Measurements from ENCODE around the gene KDM7A. TPM values are rescaled to one million over a fixed set of nuclear protein-coding genes. Genes with fewer than 3 reads are reported as not detected.

KDM7A gene
- polyA plus RNA-seq, 1 of the 3 experiments (the other 2 are of a cell fraction): 0.94 TPM

DNA sequence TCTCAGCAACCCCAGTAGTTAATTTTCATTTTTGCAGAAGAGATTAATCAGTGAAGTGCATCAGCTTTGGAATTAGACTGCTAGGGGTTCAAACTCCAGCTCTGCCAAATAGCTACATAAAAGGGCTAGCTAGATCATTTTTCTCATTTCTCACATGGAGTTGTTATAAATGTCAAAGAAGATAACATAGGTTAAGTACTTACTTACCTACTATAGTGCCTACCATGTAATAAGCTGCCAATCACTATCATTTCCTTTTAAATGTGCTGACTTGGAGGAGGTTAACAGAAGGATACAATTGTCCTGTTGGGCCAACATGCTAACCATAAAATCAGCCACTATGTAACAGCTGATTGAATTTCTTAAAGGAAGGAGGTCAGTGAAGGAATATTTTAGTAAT lies 40.7 kb downstream of the KDM7A start (continued):
- TF ChIP-seq EP300 (IDR thresholded peaks at IDR 0.05; ENCODE audit: borderline replicate concordance in 1 of 2, low read depth in 1 of 2, low read length in 1 of 2): no peak
- TF ChIP-seq TAF1 (IDR thresholded peaks at IDR 0.05; ENCODE audit: borderline replicate concordance, low read depth, low read length): no peak
- TF ChIP-seq, protein P1, sequence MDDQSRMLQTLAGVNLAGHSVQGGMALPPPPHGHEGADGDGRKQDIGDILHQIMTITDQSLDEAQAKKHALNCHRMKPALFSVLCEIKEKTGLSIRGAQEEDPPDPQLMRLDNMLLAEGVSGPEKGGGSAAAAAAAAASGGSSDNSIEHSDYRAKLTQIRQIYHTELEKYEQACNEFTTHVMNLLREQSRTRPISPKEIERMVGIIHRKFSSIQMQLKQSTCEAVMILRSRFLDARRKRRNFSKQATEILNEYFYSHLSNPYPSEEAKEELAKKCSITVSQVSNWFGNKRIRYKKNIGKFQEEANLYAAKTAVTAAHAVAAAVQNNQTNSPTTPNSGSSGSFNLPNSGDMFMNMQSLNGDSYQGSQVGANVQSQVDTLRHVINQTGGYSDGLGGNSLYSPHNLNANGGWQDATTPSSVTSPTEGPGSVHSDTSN (IDR thresholded peaks at IDR 0.05): no peak
- TF ChIP-seq CHD2 (IDR thresholded peaks at IDR 0.05; ENCODE audit: low read length, partially characterized antibody): no peak
- TF ChIP-seq FOXM1 (IDR thresholded peaks at IDR 0.05; ENCODE audit: low read depth): no peak
- no peak for TF ChIP-seq RFX5 (IDR thresholded peaks at IDR 0.05; ENCODE audit: low read length)

DNA sequence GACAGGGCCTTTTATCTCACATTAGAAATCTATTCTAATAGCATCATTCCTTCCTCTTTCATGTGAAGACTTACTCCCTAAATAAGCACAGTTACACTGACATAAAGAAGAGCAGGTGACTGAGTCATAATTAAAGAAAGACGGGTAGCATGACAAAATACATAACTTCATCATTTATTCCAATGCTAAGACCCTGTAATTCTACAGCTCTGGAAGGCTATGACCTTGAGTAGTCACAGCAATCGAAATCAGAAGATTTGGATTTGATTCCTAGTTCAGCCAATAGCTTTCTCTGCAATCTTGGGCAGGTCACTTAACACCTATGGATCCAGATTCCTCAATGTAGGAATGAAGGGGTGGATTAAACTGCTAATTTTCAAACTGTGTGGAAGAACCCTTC lies 42.7 kb downstream of the KDM7A start:
- Histone ChIP-seq H3K9ac (no peak overlapping the region), H3K79me2 (ENCODE audit: insufficient read depth) (no peaks in the 10 kb centered on the region), H3K4me3 (ENCODE audit: low read depth in 2 of 2, low read length in 1 of 2) (no peak overlapping the region), H2AFZ (ENCODE audit: low read depth) (no peak overlapping the region), H3K9me2 (no peaks in the 10 kb centered on the region), H3K27me3 (ENCODE audit: insufficient read depth) (no peaks in the 10 kb centered on the region), H3K36me3 (replicated peaks in 1 of 2; ENCODE audit: control insufficient read depth in 1 of 2, insufficient read depth in 2 of 2, low read length in 1 of 2) (peaks cover 10 to 21% of the 10 kb centered on the region in 2 experiments), H4K20me1 (ENCODE audit: insufficient read depth) (no peaks in the 10 kb centered on the region), H3K4me2 (no peak overlapping the region), H3K9me3 (no peaks in the 10 kb centered on the region), H3K4me1 (ENCODE audit: control insufficient read depth in 1 of 2, insufficient read depth in 2 of 2, low read depth in 1 of 2, low read length in 1 of 2) (peaks cover 0 to 7% of the 10 kb centered on the region in 2 experiments; a peak in 1 of 4 replicates), H3F3A (replicated peaks; ENCODE audit: insufficient read depth) (no peaks in the 10 kb centered on the region), H3K27ac (ENCODE audit: low read depth in 2 of 2, low read length in 1 of 2) (no peak overlapping the region)
- CTCF ChIA-PET: interaction anchor here (0.6 to 0.9 kb wide), 3 partner anchors 10 to 520 kb away, joined by 3 to 4 read pairs (median 3); no protein-coding TSS in a partner anchor
- WGBS (ENCODE audit: low lambda C conversion rate): 78% methylated on average over 2 of the region's 2 CpGs
- no peak for DNase-seq
- TF ChIP-seq, protein P2, sequence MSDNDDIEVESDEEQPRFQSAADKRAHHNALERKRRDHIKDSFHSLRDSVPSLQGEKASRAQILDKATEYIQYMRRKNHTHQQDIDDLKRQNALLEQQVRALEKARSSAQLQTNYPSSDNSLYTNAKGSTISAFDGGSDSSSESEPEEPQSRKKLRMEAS (IDR thresholded peaks at IDR 0.05; ENCODE audit: low read depth): no peak
- TF ChIP-seq NFIC (IDR thresholded peaks at IDR 0.05; ENCODE audit: borderline replicate concordance): no peak
- TF ChIP-seq, protein P3, sequence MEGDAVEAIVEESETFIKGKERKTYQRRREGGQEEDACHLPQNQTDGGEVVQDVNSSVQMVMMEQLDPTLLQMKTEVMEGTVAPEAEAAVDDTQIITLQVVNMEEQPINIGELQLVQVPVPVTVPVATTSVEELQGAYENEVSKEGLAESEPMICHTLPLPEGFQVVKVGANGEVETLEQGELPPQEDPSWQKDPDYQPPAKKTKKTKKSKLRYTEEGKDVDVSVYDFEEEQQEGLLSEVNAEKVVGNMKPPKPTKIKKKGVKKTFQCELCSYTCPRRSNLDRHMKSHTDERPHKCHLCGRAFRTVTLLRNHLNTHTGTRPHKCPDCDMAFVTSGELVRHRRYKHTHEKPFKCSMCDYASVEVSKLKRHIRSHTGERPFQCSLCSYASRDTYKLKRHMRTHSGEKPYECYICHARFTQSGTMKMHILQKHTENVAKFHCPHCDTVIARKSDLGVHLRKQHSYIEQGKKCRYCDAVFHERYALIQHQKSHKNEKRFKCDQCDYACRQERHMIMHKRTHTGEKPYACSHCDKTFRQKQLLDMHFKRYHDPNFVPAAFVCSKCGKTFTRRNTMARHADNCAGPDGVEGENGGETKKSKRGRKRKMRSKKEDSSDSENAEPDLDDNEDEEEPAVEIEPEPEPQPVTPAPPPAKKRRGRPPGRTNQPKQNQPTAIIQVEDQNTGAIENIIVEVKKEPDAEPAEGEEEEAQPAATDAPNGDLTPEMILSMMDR (IDR thresholded peaks at IDR 0.05): no peak
- no peak for TF ChIP-seq FOSL2 (IDR thresholded peaks at IDR 0.05; ENCODE audit: borderline replicate concordance, low read depth)
- no peak for TF ChIP-seq FOXM1 (IDR thresholded peaks at IDR 0.05; ENCODE audit: low read depth)
- no peak for TF ChIP-seq RAD21 (IDR thresholded peaks at IDR 0.05; ENCODE audit: low read length)
- no peak for TF ChIP-seq POLR2AphosphoS5 (IDR thresholded peaks at IDR 0.05; ENCODE audit: low read depth, low read length)
- no peak for TF ChIP-seq RFX5 (IDR thresholded peaks at IDR 0.05; ENCODE audit: low read length)
- TF ChIP-seq, protein P4, sequence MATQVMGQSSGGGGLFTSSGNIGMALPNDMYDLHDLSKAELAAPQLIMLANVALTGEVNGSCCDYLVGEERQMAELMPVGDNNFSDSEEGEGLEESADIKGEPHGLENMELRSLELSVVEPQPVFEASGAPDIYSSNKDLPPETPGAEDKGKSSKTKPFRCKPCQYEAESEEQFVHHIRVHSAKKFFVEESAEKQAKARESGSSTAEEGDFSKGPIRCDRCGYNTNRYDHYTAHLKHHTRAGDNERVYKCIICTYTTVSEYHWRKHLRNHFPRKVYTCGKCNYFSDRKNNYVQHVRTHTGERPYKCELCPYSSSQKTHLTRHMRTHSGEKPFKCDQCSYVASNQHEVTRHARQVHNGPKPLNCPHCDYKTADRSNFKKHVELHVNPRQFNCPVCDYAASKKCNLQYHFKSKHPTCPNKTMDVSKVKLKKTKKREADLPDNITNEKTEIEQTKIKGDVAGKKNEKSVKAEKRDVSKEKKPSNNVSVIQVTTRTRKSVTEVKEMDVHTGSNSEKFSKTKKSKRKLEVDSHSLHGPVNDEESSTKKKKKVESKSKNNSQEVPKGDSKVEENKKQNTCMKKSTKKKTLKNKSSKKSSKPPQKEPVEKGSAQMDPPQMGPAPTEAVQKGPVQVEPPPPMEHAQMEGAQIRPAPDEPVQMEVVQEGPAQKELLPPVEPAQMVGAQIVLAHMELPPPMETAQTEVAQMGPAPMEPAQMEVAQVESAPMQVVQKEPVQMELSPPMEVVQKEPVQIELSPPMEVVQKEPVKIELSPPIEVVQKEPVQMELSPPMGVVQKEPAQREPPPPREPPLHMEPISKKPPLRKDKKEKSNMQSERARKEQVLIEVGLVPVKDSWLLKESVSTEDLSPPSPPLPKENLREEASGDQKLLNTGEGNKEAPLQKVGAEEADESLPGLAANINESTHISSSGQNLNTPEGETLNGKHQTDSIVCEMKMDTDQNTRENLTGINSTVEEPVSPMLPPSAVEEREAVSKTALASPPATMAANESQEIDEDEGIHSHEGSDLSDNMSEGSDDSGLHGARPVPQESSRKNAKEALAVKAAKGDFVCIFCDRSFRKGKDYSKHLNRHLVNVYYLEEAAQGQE (IDR thresholded peaks at IDR 0.05; ENCODE audit: low read depth, low read length): no peak
- TF ChIP-seq, protein P1 (IDR thresholded peaks at IDR 0.05): no peak
- TF ChIP-seq YY1 (IDR thresholded peaks at IDR 0.05; ENCODE audit: low read depth): no peak
- POLR2A ChIA-PET: no interaction called here
